Right forelimb (tissue), 1 donor: Measurements from ENCODE around the gene BHLHA9.
"Not testable (repeated sequence)": the region's sequence is repeated elsewhere in the genome, so short reads cannot be mapped to it uniquely, and the experiment has no call there.

Experiments used
- DNase-seq: peaks from one replicate; pipeline ENCODE4 v3.0.0-alpha.2; 2018

BHLHA9 gene

DNA sequence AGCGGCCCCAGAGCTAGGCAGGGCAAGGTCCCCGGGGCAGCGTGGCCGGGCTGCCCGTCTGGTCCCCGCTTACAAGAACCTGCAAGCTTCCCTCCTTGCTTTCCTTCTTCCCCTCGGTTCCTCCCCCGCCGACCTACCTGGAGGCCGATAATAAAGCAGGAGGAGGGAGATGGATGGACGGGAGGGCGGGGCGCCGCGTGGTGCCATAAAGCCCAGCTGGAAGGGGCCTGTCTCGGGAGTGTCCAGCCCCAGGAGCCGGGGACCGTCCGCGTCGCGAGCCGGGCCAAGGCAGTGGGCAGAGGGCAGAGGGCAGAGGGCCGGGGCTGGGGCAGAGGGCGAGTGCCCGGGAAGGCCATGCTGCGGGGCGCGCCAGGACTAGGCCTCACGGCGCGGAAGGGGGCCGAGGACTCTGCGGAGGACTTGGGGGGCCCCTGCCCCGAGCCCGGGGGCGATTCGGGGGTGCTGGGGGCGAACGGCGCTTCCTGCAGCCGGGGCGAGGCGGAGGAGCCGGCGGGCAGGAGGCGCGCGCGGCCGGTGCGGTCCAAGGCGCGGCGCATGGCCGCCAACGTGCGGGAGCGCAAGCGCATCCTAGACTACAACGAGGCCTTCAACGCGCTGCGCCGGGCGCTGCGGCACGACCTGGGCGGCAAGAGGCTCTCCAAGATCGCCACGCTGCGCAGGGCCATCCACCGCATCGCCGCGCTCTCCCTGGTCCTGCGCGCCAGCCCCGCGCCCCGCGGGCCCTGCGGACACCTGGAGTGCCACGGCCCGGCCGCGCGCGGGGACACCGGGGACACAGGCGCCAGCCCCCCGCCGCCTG, at the start of gene BHLHA9:
Gene BHLHA9, plus strand, starts transcription at position 235 of the 820 bp plus-strand sequence. Its CDS starts 120 bp downstream, at position 355.
- DNase-seq = no peak

GRCh38 chr17:1221209-1221608, 49.0 kb upstream of the BHLHA9 start:
- no peak for DNase-seq

GRCh38 chr17:1222321-1222720, 47.9 kb upstream of the BHLHA9 start:
- no peak for DNase-seq

GRCh38 chr17:1223662-1224061, 46.6 kb upstream of the BHLHA9 start:
- DNase-seq = no peak

- no peak for DNase-seq
These were observed 45.9 kb upstream of the BHLHA9 start for GRCh38 chr17:1224330-1224729.

DNA sequence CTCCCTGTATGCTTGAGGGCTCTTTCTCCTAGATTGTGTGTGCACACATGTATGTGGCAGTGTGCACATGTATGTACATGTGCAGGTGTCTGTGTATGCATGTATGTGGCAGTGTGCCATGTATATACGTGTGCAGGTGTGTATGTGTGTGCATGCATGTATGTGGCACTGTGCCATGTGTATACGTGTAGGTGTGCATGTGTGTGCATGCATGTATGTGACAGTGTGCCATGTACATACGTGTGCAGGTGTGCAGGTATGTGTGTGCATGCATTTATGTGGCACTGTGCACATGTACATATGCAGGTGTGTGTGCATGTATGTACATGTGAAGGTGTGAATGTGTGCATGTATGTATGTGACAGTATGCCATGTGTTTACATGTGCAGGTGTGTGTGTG, 43.9 kb upstream of the BHLHA9 start:
- DNase-seq = no peak

- no peak for DNase-seq
These were observed 42.9 kb upstream of the BHLHA9 start for GRCh38 chr17:1227365-1227764.

DNA sequence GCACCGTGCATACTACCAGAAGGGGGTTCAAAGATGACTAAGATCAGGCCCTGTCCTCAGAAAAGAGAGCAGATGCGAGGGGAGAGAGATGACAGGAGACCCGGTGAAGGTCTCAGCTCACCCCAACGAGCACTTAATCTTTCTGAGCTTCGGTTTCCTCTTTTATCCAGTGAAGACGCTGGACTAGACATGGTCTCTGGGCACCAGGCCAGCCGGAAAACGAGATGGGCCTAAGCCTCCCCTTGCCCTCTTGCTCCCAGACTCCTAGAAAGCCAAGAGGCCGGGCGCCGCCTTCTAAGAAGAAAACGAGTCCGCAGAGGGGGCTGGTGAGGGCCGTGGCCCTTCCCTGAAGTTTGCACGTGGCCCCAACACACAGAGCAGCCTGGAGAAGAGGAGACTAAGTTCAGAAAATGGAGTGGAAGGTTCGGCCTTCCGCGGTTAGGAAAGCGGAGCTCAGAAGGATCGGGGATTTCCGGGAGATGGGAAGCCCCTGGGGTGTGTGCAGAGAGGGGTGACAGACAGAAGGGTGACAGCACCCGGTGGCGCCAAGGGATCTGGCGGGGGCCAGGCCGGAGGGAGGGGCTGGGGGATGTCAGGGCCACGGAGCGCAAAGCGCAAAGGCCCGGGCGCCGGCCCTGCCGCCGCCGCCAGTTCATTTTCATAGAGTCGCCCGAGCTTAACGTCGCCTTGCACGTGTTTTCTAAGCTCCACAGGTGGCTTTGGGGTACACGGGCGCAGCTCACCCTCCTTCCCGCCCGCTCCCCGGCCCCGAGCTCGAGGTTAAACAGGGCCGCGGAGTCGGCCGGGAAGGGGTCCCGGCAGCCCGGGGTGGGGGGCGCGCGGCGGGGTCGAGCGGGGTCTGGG, 42.1 kb upstream of the BHLHA9 start:
- DNase-seq = no peak

DNA sequence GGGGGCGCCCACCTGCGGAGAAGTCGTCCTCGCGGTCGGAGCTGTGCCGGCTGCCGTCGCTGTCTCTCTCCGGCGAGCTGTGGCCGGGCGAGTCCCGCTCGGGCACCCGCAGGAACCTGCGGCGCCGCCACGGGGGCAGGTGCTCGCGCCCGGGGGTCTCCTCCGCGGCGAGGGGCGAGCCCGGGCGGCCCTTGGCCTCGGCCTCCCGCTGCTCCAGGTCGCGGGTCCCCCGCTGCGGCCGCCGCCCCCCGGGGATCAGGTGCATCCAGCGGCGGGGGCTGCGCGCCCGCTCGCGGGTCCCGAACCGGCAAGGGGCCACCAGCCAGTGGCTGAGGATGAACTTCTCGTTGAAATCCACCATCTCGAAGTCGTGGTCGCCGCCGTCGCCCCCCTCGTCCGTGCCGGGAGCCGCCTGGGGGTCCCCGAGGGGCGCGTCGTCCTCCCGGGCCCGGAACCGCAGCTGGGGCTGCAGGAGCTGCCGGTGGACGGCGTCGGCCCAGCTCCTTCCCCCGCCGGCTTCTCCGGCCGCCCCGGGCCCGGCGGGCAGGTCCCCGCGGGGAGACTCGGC, 41.4 kb upstream of the BHLHA9 start:
- no peak for DNase-seq

DNA sequence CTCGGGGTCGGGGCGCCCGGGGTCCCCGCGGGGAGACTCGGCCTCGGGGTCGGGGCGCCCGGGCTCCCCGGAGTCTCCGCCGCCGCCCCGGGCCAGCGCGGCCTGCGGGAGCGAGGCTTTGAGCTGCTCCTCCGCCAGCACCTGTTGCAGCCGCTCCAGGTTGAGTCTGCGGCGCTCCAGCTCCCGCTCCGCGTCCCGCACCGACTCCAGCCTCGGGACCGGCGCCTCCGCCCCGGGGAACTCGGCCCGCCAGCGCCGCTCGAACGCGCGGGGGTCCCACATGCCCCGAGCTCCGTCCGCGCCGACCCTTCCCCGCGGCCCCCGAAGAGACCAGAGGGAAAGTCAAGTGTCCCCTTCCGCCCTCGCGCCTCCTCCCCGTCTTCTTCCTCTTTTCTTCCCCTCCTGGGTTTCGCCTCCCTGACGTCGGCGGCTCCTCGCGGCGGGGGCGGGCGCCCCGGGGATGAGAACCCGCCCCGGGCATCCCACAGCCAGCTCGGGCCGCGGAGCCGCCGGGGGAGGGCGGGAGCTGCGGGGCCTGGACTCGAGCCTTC, 40.8 kb upstream of the BHLHA9 start:
- DNase-seq = peak; percentile 65

DNA sequence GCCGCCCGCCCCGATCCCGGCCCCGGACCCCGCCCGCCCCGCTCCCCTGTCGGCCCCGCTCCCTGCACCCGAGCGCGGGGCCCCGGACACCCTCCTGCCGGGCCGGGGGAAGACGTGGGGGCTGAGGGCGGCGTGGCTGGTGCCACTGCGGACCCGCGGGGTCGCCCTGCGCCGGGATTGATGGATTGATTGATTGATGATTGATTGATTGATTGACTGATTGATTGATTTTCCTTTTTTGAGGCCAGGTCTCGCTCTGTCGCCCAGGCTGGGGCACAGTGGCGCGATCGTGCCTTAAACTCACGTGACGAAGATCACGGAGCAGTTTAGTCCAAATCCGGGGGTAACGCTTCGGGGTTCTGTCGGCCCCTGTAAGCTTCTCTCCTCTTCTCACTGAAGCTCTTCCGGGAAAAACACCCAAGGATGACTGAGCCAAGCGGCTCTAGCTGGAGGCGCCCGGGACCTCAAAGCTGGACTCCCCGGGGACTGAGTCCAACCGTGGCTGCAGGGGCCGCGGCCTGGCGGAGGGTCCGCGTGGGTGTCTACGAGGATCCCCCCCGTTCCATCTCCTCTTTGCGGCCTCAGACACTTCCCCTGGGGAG, 40.2 kb upstream of the BHLHA9 start:
- no peak for DNase-seq

DNA sequence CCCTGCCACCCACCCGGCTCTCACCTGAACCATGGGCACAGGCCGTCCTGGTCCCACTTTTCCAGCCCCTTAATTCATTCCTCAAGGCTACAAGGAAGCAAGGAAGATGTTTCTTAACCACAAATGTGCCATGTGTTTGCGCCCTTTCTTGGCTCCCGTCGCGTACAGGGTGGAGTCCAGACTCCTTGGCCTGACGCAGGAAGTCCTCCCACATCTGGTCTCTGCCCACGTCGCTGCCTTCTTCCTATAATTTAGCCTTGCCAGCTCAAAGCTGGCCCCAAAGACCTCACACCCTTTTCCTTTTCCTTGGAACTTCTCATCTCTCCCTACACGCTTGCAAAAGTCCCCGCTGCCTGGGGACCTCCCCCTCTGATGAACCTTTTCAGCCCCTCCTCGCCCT, 38.8 kb upstream of the BHLHA9 start:
- DNase-seq = no peak

DNA sequence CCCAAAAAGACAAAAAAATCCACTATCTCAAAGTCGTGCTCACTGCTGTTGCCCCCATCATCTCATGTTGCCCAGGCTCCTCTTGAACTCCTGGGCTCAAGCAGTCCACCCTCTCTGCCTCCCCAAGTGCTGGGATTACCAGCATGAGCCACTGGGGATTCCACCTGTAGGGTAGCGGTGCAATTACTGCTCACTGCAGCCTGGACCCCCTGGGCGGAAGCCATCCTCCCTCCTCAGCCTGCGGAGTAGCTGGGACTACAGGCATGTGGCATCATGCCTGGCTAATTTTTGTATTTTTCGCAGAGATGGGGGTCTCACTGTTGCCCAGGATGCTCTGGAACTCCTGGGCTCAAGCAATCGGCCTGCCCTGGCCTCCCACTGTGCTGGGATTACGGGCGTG, 37.9 kb upstream of the BHLHA9 start:
- no peak for DNase-seq

DNA sequence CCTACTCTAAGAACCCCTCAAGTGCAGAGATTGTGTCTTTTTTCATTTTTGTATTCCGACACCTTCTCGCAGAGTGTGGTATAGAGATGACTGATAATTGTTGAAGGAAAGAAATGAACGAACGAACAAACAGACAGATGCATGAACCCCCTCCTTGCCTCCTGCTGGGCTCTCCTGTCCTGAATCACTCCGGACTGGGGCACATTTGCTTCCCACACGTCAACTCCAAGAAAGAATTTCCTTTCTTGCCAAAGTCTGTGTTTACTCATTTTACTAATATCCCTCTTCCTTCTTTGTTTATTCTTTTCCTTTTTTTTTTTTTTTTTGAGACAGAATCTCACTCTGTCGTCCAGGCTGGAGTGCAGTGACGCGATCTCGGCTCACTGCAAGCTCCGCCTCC, 37.5 kb upstream of the BHLHA9 start:
- DNase-seq = no peak

GRCh38 chr17:1234455-1234854, 35.8 kb upstream of the BHLHA9 start:
- no peak for DNase-seq

DNA sequence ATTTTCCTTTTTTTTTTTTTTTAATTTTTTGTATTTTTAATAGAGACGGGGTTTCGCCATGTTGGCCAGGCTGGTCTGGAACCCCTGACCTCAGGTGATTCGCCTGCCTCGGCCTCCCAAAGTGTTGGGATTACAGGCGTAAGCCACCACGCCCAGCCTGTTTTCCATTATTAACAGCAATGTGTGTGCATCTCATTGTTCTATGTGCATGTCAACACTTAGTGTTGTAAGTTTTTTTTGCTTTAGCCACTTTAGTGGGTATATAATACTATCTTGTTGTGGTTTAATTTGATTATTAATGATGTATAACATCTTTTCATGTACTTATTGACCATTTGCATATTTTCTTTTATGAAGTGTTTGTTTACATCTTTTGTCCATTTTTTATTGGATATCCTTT, 32.8 kb upstream of the BHLHA9 start:
- DNase-seq = no peak

DNA sequence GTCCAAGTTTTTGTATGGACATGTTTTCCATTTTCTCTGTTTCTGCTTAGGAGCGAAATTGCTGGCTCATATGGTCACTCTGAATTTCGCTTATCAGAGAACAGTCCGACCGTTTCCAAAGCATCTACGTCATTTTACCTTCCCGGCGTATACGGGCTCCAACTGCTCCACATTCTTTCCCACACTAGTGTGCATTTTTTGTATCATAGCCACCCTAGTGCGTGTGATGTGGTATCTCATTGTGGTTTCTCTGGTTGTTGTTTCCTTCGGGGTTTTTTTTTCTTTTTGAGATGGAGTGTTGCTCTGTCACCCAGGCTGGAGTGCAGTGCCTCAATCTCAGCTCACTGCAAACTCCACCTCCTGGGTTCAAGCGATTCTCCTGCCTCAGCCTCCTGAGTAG, 31.0 kb upstream of the BHLHA9 start:
- DNase-seq = no peak

DNA sequence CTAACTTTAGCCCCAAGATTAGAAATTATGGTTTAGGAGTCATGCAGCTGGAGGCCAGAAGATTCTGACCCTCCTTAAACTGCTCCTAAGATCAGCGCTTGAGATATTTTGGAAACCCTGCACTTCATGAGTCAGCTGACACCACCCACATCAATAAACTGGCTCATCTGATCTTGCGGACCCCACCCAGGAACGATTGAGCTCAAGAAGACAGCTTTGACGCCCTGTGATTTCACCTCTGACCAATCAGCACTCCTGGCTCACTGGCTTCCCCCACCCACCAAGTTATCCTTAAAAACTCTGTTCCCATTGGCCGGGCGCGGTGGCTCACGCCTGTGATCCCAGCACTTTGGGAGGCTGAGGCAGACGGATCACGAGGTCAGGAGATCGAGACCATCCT, 29.8 kb upstream of the BHLHA9 start:
- DNase-seq = not testable (repeated sequence)

- DNase-seq = peak; percentile 78
These were observed 28.3 kb upstream of the BHLHA9 start for GRCh38 chr17:1241929-1242328.

- DNase-seq = no peak
These were observed 25.6 kb upstream of the BHLHA9 start for GRCh38 chr17:1244606-1245012.

GRCh38 chr17:1251866-1252608, 18.2 kb upstream of the BHLHA9 start:
- no peak for DNase-seq

DNA sequence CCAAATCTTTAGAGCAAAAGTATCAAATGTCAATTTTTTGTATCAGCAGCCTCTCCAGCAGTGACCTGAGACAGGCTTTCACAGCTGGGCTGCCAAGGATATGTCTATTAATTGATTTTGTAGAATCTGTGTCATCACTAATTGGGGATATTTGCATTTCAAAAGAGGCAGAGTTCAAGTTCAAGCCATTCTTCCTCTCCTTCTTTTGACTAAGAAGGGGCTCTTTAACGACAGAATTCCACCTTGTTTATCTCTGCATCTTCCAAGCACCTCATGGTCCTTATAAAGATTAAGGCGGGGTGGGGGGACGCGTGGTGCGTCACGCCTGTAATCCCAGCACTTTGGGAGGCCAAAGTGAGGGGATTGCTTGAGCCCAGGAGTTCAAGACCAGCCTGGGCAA, 15.2 kb upstream of the BHLHA9 start:
- no peak for DNase-seq
